ENCODE results near the gene YTHDC1.

YTHDC1 gene

DNA sequence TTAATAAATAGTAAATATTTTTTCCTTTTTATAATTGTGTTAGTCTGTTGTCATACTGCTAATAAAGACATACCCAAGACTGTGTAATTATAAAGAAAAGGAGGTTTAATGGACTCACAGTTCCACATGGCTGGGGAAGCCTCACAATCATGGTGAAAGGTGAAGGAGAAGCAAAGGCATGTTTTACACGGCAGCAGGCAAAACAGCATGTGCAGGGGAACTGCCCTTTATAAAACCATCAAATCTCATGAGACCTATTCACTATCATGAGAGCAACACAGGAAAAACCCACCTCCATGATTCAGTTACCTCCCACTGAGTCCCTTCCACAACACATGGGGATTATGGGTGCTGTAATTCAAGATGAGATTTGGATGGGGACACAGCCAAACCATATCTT lies 58.6 kb downstream of the YTHDC1 start:
- H3K4me1 ChIP-seq (ENCODE audit: control insufficient read depth, insufficient read depth, low read length): no peaks in the 10 kb centered on the region
- no peaks in the 10 kb centered on the region for H3K9me3 ChIP-seq (ENCODE audit: control insufficient read depth, insufficient read depth, low read depth, low read length)
- ChIA-PET CTCF (no interaction called here), POLR2A (no interaction called here)
- no peak overlapping the region for H3K27ac ChIP-seq (ENCODE audit: extremely low read depth, low read depth, low read length)
- TF ChIP-seq SETDB1 (IDR thresholded peaks at IDR 0.05; ENCODE audit: insufficient read length, low read length): no peak
- no peak for TF ChIP-seq HOXD13 (CRISPR knock-in tag; IDR thresholded peaks at IDR 0.05; ENCODE audit: borderline replicate concordance)
- no peak for TF ChIP-seq ZNF792 (tag by site-specific recombination; IDR thresholded peaks at IDR 0.05)
- TF ChIP-seq ZNF677 (tag by site-specific recombination; IDR thresholded peaks at IDR 0.05): no peak
- no peaks in the 10 kb centered on the region for H3K36me3 ChIP-seq (ENCODE audit: control insufficient read depth in 2 of 2, insufficient read depth in 1 of 2, low read length in 2 of 2)
- H3K4me3 ChIP-seq (ENCODE audit: low read depth, low read length): no peak overlapping the region

DNA sequence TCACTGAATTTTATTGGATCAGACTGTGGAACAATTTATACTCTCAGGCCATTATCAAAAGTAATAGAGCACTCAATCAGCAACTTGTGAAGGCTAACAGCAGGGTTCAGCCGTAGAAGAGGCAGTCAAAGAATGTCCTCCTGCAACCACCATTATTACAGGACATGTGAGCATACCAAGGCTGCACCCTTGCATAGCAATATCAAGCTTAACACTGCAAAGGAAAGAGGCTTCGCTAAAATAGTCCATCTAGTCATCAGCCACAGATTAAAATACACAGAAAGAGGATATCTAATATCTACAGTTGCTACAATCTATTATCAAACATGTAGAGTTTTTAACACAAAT lies 61.5 kb downstream of the YTHDC1 start:
- H3K36me3 ChIP-seq (ENCODE audit: control insufficient read depth in 2 of 2, insufficient read depth in 1 of 2, low read length in 2 of 2): no peaks in the 10 kb centered on the region
- H3K9me3 ChIP-seq (ENCODE audit: control insufficient read depth, insufficient read depth, low read depth, low read length): no peaks in the 10 kb centered on the region
- H3K4me3 ChIP-seq (ENCODE audit: low read depth, low read length): no peak overlapping the region
- no peak overlapping the region for H3K27ac ChIP-seq (ENCODE audit: extremely low read depth, low read depth, low read length)
- ChIA-PET CTCF (no interaction called here), POLR2A (no interaction called here)
- H3K4me1 ChIP-seq (ENCODE audit: control insufficient read depth, insufficient read depth, low read length): no peaks in the 10 kb centered on the region
- no peak for TF ChIP-seq ZNF140 (tag by site-specific recombination; IDR thresholded peaks at IDR 0.05)
- no peak for TF ChIP-seq SP2 (tag by site-specific recombination; IDR thresholded peaks at IDR 0.05)
- TF ChIP-seq ZNF76 (tag by site-specific recombination; IDR thresholded peaks at IDR 0.05; ENCODE audit: borderline replicate concordance, low read depth): no peak
- no peak for TF ChIP-seq ZNF670 (tag by site-specific recombination; IDR thresholded peaks at IDR 0.05; ENCODE audit: low read depth)
- TF ChIP-seq, protein P1, sequence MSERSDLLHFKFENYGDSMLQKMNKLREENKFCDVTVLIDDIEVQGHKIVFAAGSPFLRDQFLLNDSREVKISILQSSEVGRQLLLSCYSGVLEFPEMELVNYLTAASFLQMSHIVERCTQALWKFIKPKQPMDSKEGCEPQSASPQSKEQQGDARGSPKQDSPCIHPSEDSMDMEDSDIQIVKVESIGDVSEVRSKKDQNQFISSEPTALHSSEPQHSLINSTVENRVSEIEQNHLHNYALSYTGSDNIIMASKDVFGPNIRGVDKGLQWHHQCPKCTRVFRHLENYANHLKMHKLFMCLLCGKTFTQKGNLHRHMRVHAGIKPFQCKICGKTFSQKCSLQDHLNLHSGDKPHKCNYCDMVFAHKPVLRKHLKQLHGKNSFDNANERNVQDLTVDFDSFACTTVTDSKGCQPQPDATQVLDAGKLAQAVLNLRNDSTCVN (tag by site-specific recombination; optimal IDR thresholded peaks at IDR 0.05): no peak
- TF ChIP-seq SCRT1 (tag by site-specific recombination; IDR thresholded peaks at IDR 0.05; ENCODE audit: borderline replicate concordance): no peak
- TF ChIP-seq ZNF157 (tag by site-specific recombination; IDR thresholded peaks at IDR 0.05): no peak
- no peak for TF ChIP-seq ZNF530 (tag by site-specific recombination; IDR thresholded peaks at IDR 0.05; ENCODE audit: low read depth)
- TF ChIP-seq ZNF658 (tag by site-specific recombination; IDR thresholded peaks at IDR 0.05): no peak
- no peak for TF ChIP-seq ZFP69B (tag by site-specific recombination; IDR thresholded peaks at IDR 0.05)

DNA sequence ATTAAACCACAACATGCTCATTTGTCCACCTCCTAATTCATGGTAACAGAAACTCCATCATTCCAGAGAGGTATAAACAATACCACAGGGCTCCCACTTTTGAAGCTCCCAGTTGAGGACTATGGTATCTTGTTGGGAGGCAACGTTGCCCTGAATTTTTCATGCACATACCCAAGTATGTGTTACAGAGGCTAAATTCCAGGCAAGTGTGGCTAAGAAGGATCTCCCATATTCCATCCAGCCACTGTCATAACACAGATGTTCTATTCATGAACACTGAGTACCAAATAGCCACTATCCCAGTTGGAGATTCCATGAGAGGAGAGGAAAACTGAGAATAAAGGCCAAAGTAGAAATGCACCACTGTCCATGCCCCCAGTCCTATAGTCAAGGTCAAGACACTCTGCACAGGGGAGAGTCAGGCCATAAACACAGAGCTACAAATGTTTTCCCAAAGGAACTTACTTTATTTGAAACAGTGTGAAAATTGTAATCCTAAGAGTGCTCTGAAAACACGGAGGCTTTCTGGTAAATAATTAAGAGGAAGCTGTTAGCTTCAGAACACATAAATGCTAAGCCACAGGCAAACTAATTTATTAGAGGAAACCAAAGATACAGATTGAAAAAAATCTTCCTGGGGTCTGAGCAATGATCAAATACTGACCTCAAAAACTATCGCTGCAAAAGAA lies 62.0 kb downstream of the YTHDC1 start:
- no peaks in the 10 kb centered on the region for H3K9me3 ChIP-seq (ENCODE audit: control insufficient read depth, insufficient read depth, low read depth, low read length)
- POLR2A ChIA-PET: no interaction called here
- no peak overlapping the region for H3K4me3 ChIP-seq (ENCODE audit: low read depth, low read length)
- CTCF ChIA-PET: no interaction called here
- H3K4me1 ChIP-seq (ENCODE audit: control insufficient read depth, insufficient read depth, low read length): no peaks in the 10 kb centered on the region
- H3K27ac ChIP-seq (ENCODE audit: extremely low read depth, low read depth, low read length): no peak overlapping the region
- no peaks in the 10 kb centered on the region for H3K36me3 ChIP-seq (ENCODE audit: control insufficient read depth in 2 of 2, insufficient read depth in 1 of 2, low read length in 2 of 2)
- TF ChIP-seq, protein P2, sequence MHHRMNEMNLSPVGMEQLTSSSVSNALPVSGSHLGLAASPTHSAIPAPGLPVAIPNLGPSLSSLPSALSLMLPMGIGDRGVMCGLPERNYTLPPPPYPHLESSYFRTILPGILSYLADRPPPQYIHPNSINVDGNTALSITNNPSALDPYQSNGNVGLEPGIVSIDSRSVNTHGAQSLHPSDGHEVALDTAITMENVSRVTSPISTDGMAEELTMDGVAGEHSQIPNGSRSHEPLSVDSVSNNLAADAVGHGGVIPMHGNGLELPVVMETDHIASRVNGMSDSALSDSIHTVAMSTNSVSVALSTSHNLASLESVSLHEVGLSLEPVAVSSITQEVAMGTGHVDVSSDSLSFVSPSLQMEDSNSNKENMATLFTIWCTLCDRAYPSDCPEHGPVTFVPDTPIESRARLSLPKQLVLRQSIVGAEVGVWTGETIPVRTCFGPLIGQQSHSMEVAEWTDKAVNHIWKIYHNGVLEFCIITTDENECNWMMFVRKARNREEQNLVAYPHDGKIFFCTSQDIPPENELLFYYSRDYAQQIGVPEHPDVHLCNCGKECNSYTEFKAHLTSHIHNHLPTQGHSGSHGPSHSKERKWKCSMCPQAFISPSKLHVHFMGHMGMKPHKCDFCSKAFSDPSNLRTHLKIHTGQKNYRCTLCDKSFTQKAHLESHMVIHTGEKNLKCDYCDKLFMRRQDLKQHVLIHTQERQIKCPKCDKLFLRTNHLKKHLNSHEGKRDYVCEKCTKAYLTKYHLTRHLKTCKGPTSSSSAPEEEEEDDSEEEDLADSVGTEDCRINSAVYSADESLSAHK (tag by site-specific recombination; IDR thresholded peaks at IDR 0.05): no peak
- TF ChIP-seq EGR2 (tag by site-specific recombination; IDR thresholded peaks at IDR 0.05; ENCODE audit: low read depth): no peak
- TF ChIP-seq, protein P3, sequence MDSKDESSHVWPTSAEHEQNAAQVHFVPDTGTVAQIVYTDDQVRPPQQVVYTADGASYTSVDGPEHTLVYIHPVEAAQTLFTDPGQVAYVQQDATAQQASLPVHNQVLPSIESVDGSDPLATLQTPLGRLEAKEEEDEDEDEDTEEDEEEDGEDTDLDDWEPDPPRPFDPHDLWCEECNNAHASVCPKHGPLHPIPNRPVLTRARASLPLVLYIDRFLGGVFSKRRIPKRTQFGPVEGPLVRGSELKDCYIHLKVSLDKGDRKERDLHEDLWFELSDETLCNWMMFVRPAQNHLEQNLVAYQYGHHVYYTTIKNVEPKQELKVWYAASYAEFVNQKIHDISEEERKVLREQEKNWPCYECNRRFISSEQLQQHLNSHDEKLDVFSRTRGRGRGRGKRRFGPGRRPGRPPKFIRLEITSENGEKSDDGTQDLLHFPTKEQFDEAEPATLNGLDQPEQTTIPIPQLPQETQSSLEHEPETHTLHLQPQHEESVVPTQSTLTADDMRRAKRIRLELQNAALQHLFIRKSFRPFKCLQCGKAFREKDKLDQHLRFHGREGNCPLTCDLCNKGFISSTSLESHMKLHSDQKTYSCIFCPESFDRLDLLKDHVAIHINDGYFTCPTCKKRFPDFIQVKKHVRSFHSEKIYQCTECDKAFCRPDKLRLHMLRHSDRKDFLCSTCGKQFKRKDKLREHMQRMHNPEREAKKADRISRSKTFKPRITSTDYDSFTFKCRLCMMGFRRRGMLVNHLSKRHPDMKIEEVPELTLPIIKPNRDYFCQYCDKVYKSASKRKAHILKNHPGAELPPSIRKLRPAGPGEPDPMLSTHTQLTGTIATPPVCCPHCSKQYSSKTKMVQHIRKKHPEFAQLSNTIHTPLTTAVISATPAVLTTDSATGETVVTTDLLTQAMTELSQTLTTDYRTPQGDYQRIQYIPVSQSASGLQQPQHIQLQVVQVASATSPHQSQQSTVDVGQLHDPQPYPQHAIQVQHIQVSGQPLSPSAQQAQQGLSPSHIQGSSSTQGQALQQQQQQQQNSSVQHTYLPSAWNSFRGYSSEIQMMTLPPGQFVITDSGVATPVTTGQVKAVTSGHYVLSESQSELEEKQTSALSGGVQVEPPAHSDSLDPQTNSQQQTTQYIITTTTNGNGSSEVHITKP (tag by site-specific recombination; IDR thresholded peaks at IDR 0.05): no peak
- TF ChIP-seq SCRT1 (tag by site-specific recombination; IDR thresholded peaks at IDR 0.05; ENCODE audit: borderline replicate concordance): no peak
- TF ChIP-seq SETDB1 (IDR thresholded peaks at IDR 0.05; ENCODE audit: insufficient read length, low read length): no peak
- TF ChIP-seq ZNF837 (tag by site-specific recombination; IDR thresholded peaks at IDR 0.05): no peak
- no peak for TF ChIP-seq ZNF37A (tag by site-specific recombination; IDR thresholded peaks at IDR 0.05)
- TF ChIP-seq HOXA7 (CRISPR knock-in tag; IDR thresholded peaks at IDR 0.05; ENCODE audit: borderline replicate concordance): no peak
- no peak for TF ChIP-seq MYNN (tag by site-specific recombination; IDR thresholded peaks at IDR 0.05; ENCODE audit: borderline replicate concordance)
- no peak for TF ChIP-seq HOXC10 (CRISPR knock-in tag; IDR thresholded peaks at IDR 0.05)
- TF ChIP-seq ZNF184 (tag by site-specific recombination; IDR thresholded peaks at IDR 0.05): no peak
- no peak for TF ChIP-seq KLF1 (tag by site-specific recombination; IDR thresholded peaks at IDR 0.05)
- TF ChIP-seq, protein P4, sequence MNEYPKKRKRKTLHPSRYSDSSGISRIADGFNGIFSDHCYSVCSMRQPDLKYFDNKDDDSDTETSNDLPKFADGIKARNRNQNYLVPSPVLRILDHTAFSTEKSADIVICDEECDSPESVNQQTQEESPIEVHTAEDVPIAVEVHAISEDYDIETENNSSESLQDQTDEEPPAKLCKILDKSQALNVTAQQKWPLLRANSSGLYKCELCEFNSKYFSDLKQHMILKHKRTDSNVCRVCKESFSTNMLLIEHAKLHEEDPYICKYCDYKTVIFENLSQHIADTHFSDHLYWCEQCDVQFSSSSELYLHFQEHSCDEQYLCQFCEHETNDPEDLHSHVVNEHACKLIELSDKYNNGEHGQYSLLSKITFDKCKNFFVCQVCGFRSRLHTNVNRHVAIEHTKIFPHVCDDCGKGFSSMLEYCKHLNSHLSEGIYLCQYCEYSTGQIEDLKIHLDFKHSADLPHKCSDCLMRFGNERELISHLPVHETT (tag by site-specific recombination; IDR thresholded peaks at IDR 0.05): no peak
